HG03139 (cell line): ENCODE measurements around the gene CPB1.

ENCODE experiments used
- ATAC-seq: cut with Tn5 transposase; IDR thresholded peaks from one replicate; pipeline ENCODE4 v1.9.1; 2021; ENCODE audit not compliant: unreplicated experiment

The CPB1 gene

DNA sequence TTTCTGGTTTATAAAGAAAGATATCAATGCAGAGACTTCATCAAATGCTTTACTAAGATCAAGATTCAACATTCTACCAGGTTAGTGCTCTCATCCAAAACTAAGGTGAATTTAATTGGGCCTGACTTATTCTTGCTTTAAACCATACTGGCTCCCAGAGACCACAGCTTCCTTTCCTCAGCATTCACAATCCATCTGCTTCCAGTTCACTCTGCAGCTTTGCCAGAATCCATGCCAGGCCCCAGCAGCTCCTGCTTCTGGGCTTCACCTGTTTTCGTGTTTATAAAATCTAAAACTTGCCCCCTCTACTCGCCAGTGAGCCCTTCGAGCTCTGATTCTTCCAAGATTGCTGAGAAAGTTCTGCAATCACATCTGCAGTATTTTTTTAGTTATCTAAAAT, 2.3 kb downstream of the CPB1 start:
- no peak for ATAC-seq

DNA sequence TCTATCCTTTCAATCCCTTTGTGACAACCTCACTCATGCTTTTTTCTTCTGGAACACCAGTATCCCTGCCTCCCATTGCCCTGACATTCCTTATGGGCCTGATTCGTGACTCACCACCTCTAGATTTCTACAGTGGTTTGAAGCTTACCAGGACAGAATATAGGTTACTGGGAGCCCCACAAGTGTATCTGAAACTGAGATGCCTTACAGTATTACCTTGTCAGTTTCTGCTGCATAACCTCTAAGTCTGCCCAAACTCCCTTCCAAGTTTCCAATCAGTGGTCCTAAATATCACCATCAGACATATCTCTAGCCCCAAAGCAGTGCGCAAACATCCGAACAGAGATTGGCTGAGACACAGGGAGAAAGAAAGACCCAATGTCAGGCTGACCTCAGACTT, 5.6 kb downstream of the CPB1 start:
- ATAC-seq = no peak

- ATAC-seq = no peak
Measured at GRCh38 chr3:148839805-148840204, 12.2 kb downstream of the CPB1 start.

DNA sequence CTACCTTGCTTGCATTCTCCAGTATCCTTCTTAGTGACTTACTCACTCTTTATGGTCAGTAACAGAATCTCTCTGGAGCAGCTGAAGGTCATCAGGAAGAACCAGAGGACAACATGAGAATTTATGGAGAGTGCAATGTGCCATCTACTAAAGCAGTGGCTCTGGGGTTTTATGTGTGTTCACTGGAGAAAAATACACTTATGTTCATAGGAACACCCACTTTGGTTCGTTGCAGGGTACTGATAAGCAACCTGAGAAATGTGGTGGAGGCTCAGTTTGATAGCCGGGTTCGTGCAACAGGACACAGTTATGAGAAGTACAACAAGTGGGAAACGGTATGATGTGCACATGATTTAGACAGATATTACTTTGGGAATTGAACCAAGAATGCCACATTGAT, 12.8 kb downstream of the CPB1 start:
- no peak for ATAC-seq

GRCh38 chr3:148845756-148846395, 18.3 kb downstream of the CPB1 start:
- ATAC-seq = no peak

- ATAC-seq = no peak
Measured at GRCh38 chr3:148847351-148847750, 19.7 kb downstream of the CPB1 start.

- ATAC-seq = no peak
Measured at GRCh38 chr3:148848410-148848809, 20.8 kb downstream of the CPB1 start.

DNA sequence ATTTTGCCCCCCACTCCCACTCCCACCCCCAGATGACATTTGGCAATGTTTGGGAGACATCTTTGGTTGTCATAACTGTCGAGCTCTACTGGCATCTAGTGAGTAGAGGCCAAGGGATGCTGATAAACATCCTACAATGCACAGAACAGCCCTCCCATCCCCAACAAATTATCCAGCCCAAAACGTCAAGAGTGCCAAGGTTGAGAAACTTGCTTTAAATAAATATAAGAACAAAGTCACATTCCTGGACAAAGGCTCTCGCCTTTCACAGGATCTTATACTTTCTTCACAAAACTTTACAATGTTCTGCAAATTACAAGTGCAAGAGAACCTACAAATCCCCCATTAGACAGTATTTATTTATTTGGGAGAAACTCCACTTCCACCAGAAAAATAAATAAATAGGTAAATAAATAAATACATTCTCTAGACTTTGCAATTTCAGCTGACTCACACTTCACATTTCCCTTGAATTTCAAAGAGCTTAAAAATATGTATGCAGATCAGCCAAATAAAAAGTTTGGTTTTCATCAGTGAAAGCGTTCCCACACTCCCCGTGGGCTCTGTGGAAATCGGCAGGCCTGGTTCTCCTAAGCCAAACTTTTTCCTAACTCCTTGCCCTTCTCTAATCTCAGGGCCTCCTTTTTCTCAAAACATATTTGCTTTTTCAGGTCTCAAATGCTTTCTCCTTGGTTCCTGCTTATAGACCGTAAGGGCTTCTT, 24.8 kb downstream of the CPB1 start:
- no peak for ATAC-seq

DNA sequence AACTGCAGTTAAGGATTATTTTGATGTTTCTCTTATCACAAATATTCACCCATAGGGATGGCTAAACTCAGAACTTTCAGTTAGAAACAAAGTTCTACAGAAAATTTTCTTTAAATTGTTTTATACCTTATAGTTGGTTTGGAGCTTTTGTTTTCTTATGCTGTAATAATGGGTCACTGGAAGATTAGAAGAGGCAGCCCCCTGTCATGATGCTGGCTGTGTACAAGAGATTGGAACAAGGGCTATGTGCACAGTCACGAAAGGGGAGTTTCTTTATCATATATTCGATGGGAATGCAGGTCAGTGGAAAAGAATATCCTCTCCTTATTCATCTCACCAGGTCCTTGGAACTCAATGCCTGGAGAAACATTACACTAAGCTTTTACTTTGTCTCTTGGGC, 25.5 kb downstream of the CPB1 start:
- ATAC-seq = no peak

- ATAC-seq = no peak
Measured at GRCh38 chr3:148854061-148854460, 26.4 kb downstream of the CPB1 start.

DNA sequence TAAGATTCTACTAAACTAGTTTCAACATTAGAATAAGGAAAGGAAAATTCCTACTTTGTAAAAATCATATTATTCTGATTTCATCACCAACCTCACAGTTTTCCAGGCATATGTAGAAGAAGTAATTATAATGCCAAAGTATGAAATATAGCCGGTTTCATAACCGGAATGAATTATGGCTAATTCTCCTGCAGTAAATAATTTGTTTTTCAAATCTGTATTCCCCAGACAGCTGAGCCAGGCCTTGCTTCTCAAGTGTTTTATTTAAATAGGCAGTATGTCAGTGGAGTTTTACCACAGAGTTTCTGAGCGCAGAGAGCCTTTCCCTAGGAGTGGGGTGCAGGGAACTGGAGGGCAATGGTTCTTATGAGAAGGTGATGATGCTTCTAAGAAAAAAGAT, 28.8 kb downstream of the CPB1 start:
- ATAC-seq = no peak

DNA sequence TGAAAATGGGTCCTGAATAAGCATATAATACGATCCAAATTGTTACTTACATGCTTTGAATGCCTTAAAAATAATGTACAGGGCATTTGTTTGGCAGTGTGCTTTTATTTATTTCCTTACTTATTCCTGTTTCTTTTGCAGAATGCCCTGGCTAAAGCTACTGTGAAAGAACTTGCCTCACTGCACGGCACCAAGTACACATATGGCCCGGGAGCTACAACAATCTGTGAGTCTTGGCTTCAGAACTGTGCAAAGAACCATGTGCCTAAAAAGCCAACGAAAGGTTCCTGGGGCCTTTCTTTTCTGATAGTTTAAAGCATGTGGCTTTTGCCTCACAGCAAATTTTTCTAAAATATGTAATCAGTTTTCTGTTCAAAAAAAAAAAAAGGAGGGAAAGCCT, 29.7 kb downstream of the CPB1 start:
- no peak for ATAC-seq

GRCh38 chr3:148861277-148861869, 33.8 kb downstream of the CPB1 start:
- peak; percentile 69 for ATAC-seq

- ATAC-seq = no peak
Measured at GRCh38 chr3:148863297-148863696, 35.7 kb downstream of the CPB1 start.

DNA sequence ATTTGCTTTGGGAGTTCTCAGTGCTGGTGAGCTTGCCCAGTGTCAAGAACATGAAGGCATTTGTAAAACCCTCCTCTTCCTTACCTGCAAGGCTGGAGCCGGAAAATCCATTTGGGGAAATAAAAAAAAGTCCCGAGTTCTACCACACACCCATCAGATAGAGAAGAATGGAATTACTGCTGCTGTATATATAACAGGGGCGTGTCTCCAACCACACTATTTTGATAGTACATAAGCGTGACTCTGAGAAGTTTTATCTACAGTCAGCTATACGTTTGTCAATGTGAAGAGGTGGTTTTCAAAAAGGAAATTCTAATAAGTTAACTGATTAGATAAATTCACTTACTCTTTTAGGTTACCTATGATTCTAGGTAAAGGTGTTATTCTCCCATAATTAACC, 36.2 kb downstream of the CPB1 start:
- ATAC-seq = no peak

DNA sequence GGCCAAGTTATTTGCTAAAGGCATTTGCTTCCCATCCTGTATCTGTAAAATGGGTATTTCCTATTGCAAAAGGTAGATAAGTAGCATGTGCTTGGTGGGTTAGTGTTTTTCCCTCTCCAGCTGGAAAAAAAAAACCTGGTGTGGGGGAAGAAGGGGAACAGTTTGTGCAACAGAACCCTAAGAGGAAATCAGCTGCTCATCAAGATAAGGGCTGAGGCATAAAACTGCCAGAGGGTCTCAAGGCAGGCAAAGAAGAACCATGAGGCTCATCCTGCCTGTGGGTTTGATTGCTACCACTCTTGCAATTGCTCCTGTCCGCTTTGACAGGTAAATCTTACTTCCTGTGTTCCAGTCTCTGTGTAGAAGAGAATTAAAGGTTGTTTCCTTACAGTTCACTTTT, 37.4 kb downstream of the CPB1 start, which contains the start of gene CPA3:
Gene CPA3, plus strand, starts transcription at position 248 of the 400 bp plus-strand sequence. Its CDS starts 12 bp downstream, at position 260.
- no peak for ATAC-seq

- ATAC-seq = no peak
Measured at GRCh38 chr3:148866261-148866660, 38.6 kb downstream of the CPB1 start.

DNA sequence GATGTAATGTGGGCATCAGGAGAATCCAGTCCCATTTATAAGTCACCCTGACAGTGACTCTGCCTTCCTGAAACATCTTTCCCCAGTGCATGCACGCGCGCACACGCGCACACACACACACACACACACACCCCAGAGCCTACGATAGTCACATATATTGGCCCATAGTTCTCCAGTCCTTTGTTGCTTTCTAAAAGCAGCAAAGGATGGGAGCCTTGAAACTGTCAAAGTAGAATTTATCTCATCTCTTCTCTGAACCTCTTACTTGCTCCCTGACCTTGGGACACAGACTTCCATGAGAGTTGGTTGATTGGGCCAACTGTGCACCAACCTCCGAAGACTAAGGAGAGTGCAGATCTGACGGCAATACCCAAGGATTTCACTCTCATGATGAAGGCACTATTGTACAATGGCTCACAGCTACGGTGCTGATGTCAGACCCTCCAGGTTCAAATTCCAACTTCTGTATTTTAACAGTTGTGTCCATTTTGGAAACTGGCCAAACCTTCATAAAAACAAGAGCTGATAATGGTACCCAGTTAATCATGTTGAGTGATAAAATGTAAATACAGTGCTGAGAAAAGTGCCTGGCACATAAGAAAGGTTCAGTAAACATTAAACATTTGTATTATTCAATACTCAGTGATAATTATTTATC, 45.8 kb downstream of the CPB1 start:
- no peak for ATAC-seq

DNA sequence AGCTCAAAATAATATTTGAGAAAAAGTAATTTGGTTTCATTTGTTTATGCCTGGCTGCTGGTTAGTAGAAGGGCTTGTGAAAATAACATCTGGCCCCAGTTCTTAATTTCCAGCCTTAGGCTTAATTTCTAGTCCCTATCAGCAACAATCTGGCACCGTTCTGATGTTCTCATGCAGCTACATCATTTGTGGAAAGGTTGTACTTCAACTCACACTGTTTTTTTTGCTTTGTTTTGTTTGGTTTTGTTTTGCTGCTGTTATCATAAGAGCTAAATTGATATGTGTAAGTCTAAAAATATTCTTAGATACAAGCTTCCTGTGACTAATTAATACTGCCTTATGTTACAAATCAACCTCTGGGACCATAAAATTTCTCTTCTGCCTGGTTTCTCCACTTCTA, 46.4 kb downstream of the CPB1 start:
- ATAC-seq = no peak

DNA sequence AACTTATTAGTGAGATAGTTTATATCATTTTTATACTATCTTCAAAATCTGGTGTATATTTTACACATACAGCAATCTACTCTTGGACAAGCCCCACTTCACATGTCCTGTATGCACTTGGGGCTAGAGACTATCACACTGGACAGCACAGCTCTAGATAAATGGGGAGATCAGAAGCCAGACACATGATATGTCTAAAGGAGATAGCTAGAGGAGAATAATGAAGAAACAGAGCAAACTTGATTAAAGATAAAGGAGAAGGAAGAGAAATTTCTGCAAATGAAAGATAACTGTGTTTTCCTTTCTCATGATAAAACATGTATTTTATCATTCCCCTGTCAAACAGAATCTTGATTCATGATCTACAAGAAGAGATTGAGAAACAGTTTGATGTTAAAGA, 50.5 kb downstream of the CPB1 start:
- ATAC-seq = no peak

- ATAC-seq = no peak
Measured at GRCh38 chr3:148879256-148879655, 51.6 kb downstream of the CPB1 start.

DNA sequence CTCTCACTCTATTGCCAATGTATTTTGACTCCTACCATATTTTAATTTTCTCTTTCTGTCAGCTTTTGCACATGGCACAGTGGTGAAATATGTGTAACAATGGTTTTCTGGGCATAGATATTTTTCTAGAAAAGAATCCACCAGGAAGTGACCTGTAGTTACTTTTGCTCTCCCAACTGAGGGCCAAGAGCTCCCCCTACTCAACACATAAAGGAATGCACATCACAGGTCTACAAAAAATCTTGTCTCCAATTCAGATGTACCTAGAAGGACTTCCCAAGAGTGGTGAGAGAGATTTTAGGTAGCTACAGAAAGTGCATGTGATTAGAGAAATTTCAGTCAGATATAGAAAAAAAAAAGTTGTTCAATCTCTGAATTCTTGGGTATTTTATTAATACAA, 53.1 kb downstream of the CPB1 start:
- ATAC-seq = no peak
